Measurements from ENCODE around the gene LGALS13. TPM values are rescaled to one million over a fixed set of nuclear protein-coding genes. Genes with fewer than 3 reads are reported as not detected.

LGALS13 gene
- total RNA-seq, 4 donors from 2014 or later: not detected

GRCh38 chr19:39643591-39643990, 41.3 kb downstream of the LGALS13 start:
- DNase-seq: no peak
- TF ChIP-seq, protein P1, sequence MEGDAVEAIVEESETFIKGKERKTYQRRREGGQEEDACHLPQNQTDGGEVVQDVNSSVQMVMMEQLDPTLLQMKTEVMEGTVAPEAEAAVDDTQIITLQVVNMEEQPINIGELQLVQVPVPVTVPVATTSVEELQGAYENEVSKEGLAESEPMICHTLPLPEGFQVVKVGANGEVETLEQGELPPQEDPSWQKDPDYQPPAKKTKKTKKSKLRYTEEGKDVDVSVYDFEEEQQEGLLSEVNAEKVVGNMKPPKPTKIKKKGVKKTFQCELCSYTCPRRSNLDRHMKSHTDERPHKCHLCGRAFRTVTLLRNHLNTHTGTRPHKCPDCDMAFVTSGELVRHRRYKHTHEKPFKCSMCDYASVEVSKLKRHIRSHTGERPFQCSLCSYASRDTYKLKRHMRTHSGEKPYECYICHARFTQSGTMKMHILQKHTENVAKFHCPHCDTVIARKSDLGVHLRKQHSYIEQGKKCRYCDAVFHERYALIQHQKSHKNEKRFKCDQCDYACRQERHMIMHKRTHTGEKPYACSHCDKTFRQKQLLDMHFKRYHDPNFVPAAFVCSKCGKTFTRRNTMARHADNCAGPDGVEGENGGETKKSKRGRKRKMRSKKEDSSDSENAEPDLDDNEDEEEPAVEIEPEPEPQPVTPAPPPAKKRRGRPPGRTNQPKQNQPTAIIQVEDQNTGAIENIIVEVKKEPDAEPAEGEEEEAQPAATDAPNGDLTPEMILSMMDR (IDR thresholded peaks at IDR 0.05): no peak
- TF ChIP-seq POLR2A (IDR thresholded peaks at IDR 0.05): no peak
- Histone ChIP-seq H3K27ac (no peak overlapping the region), H3K4me1 (no peaks in the 10 kb centered on the region), H3K36me3 (no peaks in the 10 kb centered on the region), H3K27me3 (no peaks in the 10 kb centered on the region), H3K9me3 (no peaks in the 10 kb centered on the region), H3K4me3 (no peak overlapping the region)

- Histone ChIP-seq H3K27ac (no peak overlapping the region), H3K4me1 (no peaks in the 10 kb centered on the region), H3K4me3 (no peak overlapping the region), H3K9me3 (no peaks in the 10 kb centered on the region), H3K27me3 (no peaks in the 10 kb centered on the region), H3K36me3 (no peaks in the 10 kb centered on the region)
- TF ChIP-seq, protein P1 (IDR thresholded peaks at IDR 0.05): no peak
- TF ChIP-seq POLR2A (IDR thresholded peaks at IDR 0.05): no peak
- DNase-seq: no peak
These were observed 43.6 kb downstream of the LGALS13 start for GRCh38 chr19:39645800-39646411.

DNA sequence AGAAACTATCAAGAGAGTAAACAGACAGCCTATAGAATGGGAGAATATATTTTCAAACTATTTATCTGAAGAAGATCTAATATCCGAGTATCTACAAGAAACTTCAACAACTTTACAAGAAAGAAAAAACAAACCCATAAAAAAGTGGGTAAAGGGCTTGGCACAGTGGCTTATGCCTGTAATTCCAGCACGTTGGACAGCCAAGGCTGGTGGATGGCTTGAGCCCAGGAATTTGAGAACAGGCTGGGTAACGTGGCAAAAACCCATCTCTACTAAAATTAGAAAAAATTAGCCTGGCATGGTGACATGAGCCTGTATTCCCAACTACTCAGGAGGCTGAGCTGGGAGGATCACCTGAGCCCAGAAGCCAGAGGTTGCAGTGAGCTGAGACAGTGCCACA, 45.6 kb downstream of the LGALS13 start:
- H3K27me3 ChIP-seq: no peaks in the 10 kb centered on the region
- TF ChIP-seq, protein P1 (IDR thresholded peaks at IDR 0.05): no peak
- no peak for TF ChIP-seq POLR2A (IDR thresholded peaks at IDR 0.05)
- no peak for DNase-seq
- no peaks in the 10 kb centered on the region for H3K4me1 ChIP-seq
- no peak overlapping the region for H3K4me3 ChIP-seq
- H3K9me3 ChIP-seq: no peaks in the 10 kb centered on the region
- no peaks in the 10 kb centered on the region for H3K36me3 ChIP-seq
- no peak overlapping the region for H3K27ac ChIP-seq

GRCh38 chr19:39655613-39656012, 53.3 kb downstream of the LGALS13 start, which contains the start of gene LGALS16:
TSS of gene LGALS16 (plus strand) at chr19:39655913. CDS start at chr19:39655962, 49 bp downstream.
- Histone ChIP-seq H3K27ac (no peak within 1 kb of the TSS), H3K4me1 (no peaks in the 10 kb centered on the region), H3K36me3 (no peaks in the 10 kb centered on the region), H3K4me3 (no peak within 1 kb of the TSS), H3K27me3 (no peaks in the 10 kb centered on the region), H3K9me3 (no peaks in the 10 kb centered on the region)
- no peak for TF ChIP-seq POLR2A (IDR thresholded peaks at IDR 0.05)
- TF ChIP-seq, protein P1 (IDR thresholded peaks at IDR 0.05): no peak
- no peak for DNase-seq

Small RNA genes within 50 kb of the gene (small RNA-seq; reads per million reads assigned to genes)
- 0 reads per million in 2 donors for gene AC005176.2
- 0 reads per million in 2 donors for gene RPS29P24
- 0 reads per million in 2 donors for gene RPS29P25
- 0 reads per million in 2 donors for gene RPS29P26
- 0 reads per million in 2 donors for gene RPS29P30

Other genes starting within 250 kb of the LGALS13 start
- 10 to 100 TPM; 22.2 to 47.3 (median 37.7) TPM for gene PAF1, start 211.4 kb upstream of the LGALS13 start, total RNA-seq
- 10 to 100 TPM; 25.4 to 52.8 (median 41.0) TPM for gene MED29, start 211.1 kb upstream of the LGALS13 start, total RNA-seq
- gene ZFP36, start 195.7 kb upstream of the LGALS13 start, total RNA-seq: 100 to 1,000 TPM; 183 to 682 (median 309) TPM
- gene PLEKHG2, start 189.9 kb upstream of the LGALS13 start, total RNA-seq: 10 to 100 TPM in 3 of 4 donors, 1 to 10 TPM in 1; 7.7 to 42.1 (median 16.1) TPM
- 1,000 to 10,000 TPM in 1 of 4 donors, 100 to 1,000 TPM in 3; 443 to 1,406 (median 686) TPM for gene RPS16, start 166.6 kb upstream of the LGALS13 start, total RNA-seq
- gene SUPT5H, start 156.9 kb upstream of the LGALS13 start, total RNA-seq: 100 to 1,000 TPM in 3 of 4 donors, 10 to 100 TPM in 1; 98.4 to 173 (median 160) TPM
- gene TIMM50, start 121.7 kb upstream of the LGALS13 start, total RNA-seq: 10 to 100 TPM; 25.4 to 61.1 (median 33.2) TPM
- under 1 TPM in 2 of 4 donors, not detected in 2; 0.47 to 0.67 TPM for gene DLL3, start 103.6 kb upstream of the LGALS13 start, total RNA-seq
- gene SELENOV, start 87.4 kb upstream of the LGALS13 start, total RNA-seq: not detected
- 1 to 10 TPM in 2 of 4 donors, under 1 TPM in 1, not detected in 1; 0.35 to 1.7 (median 1.1) TPM for gene EID2B, start 69.7 kb upstream of the LGALS13 start, total RNA-seq
- 10 to 100 TPM in 1 of 4 donors, 1 to 10 TPM in 3; 7.1 to 12.4 (median 8.8) TPM for gene EID2, start 62.4 kb upstream of the LGALS13 start, total RNA-seq
- gene LGALS16, start 53.4 kb downstream of the LGALS13 start, total RNA-seq: not detected
- gene LGALS14, start 102.0 kb downstream of the LGALS13 start, total RNA-seq: not detected
- gene CLC, start 135.5 kb downstream of the LGALS13 start, total RNA-seq: not detected
- not detected for gene LEUTX, start 176.3 kb downstream of the LGALS13 start, total RNA-seq
- gene DYRK1B, start 231.6 kb downstream of the LGALS13 start, total RNA-seq: 10 to 100 TPM in 3 of 4 donors, 1 to 10 TPM in 1; 8.3 to 38.7 (median 17.3) TPM
- 100 to 1,000 TPM in 3 of 4 donors, 10 to 100 TPM in 1; 42.4 to 206 (median 103) TPM for gene FBL, start 243.9 kb downstream of the LGALS13 start, total RNA-seq